ENCODE measurements around the gene MEP1B. TPM values are rescaled to one million over a fixed set of nuclear protein-coding genes. Genes with fewer than 3 reads are reported as not detected.

Gene MEP1B
- total and polyA plus RNA-seq, 4 experiments from 2014 or later, result not detected

GRCh38 chr18:32264401-32264800, 74.6 kb downstream of the MEP1B start:
- intact Hi-C loops (cut with micrococcal nuclease), result no loop called here
- H3K4me1 Mint-ChIP-seq, result no peaks in the 10 kb centered on the region
- peaks cover 0 to 1% (median 0%) of the 10 kb centered on the region in 8 donors for H3K9me3 Mint-ChIP-seq
- H3K27me3 Mint-ChIP-seq, result peaks cover 11 to 14% of the 10 kb centered on the region in 2 donors
- Histone ChIP-seq H3K27ac (ENCODE audit: low read depth, low read length) (no peak overlapping the region), H3K9me3 (ENCODE audit: control insufficient read depth in 1 of 2, low read length in 2 of 2) (no peaks in the 10 kb centered on the region), H3K4me3 (ENCODE audit: low read length in 2 of 2) (no peak overlapping the region), H3K4me1 (ENCODE audit: insufficient read depth, low read length) (no peaks in the 10 kb centered on the region), H3K36me3 (ENCODE audit: insufficient read depth, low read length) (no peaks in the 10 kb centered on the region), H3K27me3 (ENCODE audit: insufficient read depth, low read length) (no peaks in the 10 kb centered on the region)
- no peak for DNase-seq
- no peak overlapping the region for H3K4me3 Mint-ChIP-seq
- no peak overlapping the region for H3K27ac Mint-ChIP-seq
- POLR2A ChIA-PET (ENCODE audit: partially characterized antibody), result no interaction called here
- H3K36me3 Mint-ChIP-seq, result no peaks in the 10 kb centered on the region
- CTCF ChIA-PET (ENCODE audit: partially characterized antibody), result interaction anchor here (1.1 kb wide), 1 partner anchor 8 kb away, joined by 4 read pairs; no protein-coding TSS in a partner anchor

GRCh38 chr18:32267463-32267862, 77.6 kb downstream of the MEP1B start:
- no peak overlapping the region for H3K27ac ChIP-seq (ENCODE audit: low read depth, low read length)
- no peaks in the 10 kb centered on the region for H3K9me3 ChIP-seq (ENCODE audit: control insufficient read depth in 1 of 2, low read length in 2 of 2)
- H3K4me1 ChIP-seq (ENCODE audit: insufficient read depth, low read length), result no peaks in the 10 kb centered on the region
- no peak for DNase-seq
- no peaks in the 10 kb centered on the region for H3K27me3 ChIP-seq (ENCODE audit: insufficient read depth, low read length)
- H3K36me3 ChIP-seq (ENCODE audit: insufficient read depth, low read length), result no peaks in the 10 kb centered on the region
- CTCF ChIA-PET (ENCODE audit: partially characterized antibody), result no interaction called here
- H3K27ac Mint-ChIP-seq, result no peak overlapping the region
- no peaks in the 10 kb centered on the region for H3K4me1 Mint-ChIP-seq
- H3K27me3 Mint-ChIP-seq, result peaks cover 7 to 17% of the 10 kb centered on the region in 2 donors
- peaks cover 0 to 2% (median 0%) of the 10 kb centered on the region in 8 donors for H3K9me3 Mint-ChIP-seq
- no peak overlapping the region for H3K4me3 ChIP-seq (ENCODE audit: low read length in 2 of 2)
- H3K4me3 Mint-ChIP-seq, result no peak overlapping the region
- intact Hi-C loops (cut with micrococcal nuclease), result no loop called here
- no peaks in the 10 kb centered on the region for H3K36me3 Mint-ChIP-seq
- POLR2A ChIA-PET (ENCODE audit: partially characterized antibody), result no interaction called here

Other genes starting within 250 kb of the MEP1B start
- gene TRAPPC8, start 246.9 kb upstream of the MEP1B start, total RNA-seq, result 10 to 100 TPM; 59.4 to 66.3 TPM
- gene TRAPPC8, start 246.9 kb upstream of the MEP1B start, polyA plus RNA-seq, result 10 to 100 TPM; 15.3 to 27.6 TPM
- 10 to 100 TPM; 38.2 to 40.3 TPM for gene RNF125, start 171.2 kb upstream of the MEP1B start, total RNA-seq
- 10 to 100 TPM; 62.8 to 82.7 TPM for gene RNF125, start 171.2 kb upstream of the MEP1B start, polyA plus RNA-seq
- 10 to 100 TPM; 58.1 to 61.8 TPM for gene RNF138, start 98.2 kb upstream of the MEP1B start, total RNA-seq
- gene RNF138, start 98.2 kb upstream of the MEP1B start, polyA plus RNA-seq, result 10 to 100 TPM; 74.6 to 83.2 TPM

All from CD4-positive, alpha-beta memory T cell (primary cell).